ENCODE measurements around the gene EFNA3. TPM values are rescaled to one million over a fixed set of nuclear protein-coding genes. Genes with fewer than 3 reads are reported as not detected.
"Not testable (repeated sequence)": the region's sequence is repeated elsewhere in the genome, so short reads cannot be mapped to it uniquely, and the experiment has no call there.

EFNA3 gene
- total RNA-seq, 1 donor from 2014 or later = 9.8 TPM

DNA sequence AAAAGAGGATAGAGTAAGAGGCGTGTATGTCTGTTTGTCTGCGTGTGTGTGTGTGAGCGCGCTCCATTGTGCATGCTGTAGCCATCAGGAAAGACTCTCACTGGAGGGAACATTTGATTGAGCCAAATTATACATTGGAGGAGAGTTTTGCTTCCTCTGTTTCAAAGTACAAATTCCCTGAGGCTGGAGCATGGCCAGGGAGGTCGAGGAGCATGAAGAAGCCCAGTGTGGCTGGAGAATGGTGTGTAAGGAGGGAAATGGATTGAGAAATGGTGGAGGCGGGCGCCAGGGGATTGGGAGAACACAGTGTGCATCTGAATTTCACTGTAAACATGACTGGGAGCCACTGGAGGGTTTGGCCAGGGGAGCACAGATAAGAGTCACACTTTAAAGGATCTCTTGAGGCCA is 27.0 kb downstream of the EFNA3 start:
- FAIRE-seq = no peak
- DNase-seq (ENCODE audit: low spot score in 2 of 2) = no peak

GRCh38 chr1:155106862-155107261 is 28.2 kb downstream of the EFNA3 start:
- FAIRE-seq (no peak), DNase-seq (ENCODE audit: low spot score in 2 of 2) (no peak)

DNA sequence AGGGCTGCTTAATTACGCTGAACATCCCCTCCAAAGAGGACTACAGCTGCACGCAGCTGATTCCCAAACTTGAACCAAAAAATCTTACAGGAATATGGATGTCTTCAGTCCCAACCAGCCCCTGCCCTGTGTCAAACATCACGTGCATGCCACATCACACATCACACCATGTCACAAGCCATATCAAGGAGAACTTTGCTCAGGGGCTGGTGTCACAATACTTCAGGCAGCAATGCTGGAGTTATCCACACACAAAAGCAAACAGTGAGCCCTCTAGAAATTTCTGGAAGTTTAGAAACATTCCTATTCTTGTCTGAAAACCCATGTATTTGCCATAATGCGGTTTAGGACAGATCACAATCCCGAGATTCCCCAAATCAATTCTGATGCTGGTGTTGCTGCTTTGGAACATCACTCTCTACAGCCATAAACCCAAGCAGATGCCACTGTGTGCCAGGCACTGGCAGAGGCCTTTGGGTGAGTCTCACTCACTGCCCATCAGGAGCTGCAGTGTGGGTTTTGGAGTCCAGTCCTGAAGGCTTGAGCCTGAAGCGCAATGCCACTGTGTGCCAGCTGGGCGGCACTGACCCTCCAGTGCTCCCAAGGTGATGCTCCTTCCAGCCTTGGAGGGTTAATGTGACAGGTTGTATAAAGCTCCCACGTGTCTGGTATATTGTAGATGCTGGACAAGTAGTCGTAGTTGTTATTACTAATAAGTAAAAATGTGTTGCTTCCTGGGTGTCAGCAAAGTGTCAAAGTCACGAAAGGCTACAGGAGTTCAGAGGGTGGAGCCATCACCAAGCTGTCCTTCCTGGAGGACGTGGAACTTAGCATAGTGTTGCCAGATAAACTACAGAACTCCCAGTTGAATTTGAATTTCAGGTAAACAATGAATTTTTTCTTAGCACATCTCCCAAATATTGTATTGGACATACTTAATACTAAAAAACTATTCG is 28.9 kb downstream of the EFNA3 start:
- FAIRE-seq (no peak), DNase-seq (ENCODE audit: low spot score in 2 of 2) (no peak)

- FAIRE-seq (no peak), DNase-seq (ENCODE audit: low spot score in 2 of 2) (no peak)
These were observed 29.7 kb downstream of the EFNA3 start for GRCh38 chr1:155108296-155108695.

DNA sequence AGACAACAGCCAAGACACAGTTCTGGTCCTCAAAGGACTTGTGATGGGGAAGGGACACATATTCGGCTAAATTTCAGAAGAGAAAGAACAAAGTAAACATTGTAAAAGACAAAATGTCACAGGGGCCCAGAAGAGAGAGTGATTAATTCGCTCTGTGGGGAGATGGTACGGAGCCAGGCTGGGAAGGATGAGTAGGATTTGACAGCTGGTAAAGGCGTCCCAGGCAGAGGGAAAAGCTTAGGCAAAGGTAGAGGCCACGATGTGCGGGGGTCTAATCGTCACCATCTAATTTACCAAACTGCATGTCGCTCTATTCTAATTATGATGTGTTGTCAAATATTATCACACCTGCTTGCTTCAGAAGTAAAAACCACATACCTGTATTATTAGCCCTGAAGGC is 31.7 kb downstream of the EFNA3 start:
- DNase-seq (ENCODE audit: low spot score in 2 of 2) = no peak

DNA sequence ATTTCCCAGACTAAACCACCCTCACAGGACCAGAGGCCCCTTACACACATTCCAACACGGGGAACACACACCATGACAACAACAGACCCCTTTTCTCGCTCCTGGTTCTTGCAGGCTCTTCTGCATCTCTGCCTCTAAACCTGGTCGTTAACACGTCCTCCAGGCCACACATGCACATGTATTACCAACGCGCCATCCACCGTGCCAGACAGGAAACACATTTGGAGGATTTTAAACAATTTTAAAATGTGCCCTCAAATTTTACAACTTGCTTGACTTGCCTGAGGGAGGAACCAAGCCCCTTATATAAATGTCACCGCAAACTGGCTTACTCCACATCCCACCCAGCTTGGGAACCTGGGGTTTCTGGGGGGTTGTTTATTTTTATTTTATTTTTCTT is 32.2 kb downstream of the EFNA3 start:
- no peak for FAIRE-seq
- DNase-seq (ENCODE audit: low spot score in 2 of 2) = no peak

More for the DNA sequence above, 31.7 kb downstream of the EFNA3 start:
- FAIRE-seq = no peak

DNA sequence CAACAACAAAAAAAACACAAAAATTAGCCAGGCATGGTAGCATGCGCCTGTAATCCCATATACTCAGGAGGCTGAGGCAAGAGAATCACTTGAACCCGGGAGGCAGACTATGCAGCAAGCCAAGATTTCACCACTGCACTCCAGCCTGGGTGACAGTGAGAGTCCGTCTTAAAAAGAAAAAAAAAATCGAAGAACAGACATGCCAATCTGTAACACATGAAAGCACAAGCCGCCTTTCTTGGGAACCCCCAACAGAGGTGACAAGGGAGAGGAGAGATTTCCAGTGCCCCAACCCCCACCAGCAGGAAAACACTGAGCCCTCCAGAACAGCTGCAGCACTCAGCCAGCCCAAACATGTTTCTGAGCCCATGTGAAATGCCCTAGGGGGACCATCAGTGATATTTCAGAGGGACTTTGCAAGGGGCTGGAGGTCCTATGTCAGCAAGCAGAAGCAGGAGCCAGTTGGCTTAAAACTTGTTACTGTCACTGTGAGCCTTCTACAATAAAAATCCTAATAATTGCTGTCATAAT is 34.9 kb downstream of the EFNA3 start:
- no peak for DNase-seq (ENCODE audit: low spot score in 2 of 2)

GRCh38 chr1:155116113-155116764 is 37.6 kb downstream of the EFNA3 start:
- no peak for FAIRE-seq

More for the DNA sequence above, 34.9 kb downstream of the EFNA3 start:
- no peak for FAIRE-seq

DNA sequence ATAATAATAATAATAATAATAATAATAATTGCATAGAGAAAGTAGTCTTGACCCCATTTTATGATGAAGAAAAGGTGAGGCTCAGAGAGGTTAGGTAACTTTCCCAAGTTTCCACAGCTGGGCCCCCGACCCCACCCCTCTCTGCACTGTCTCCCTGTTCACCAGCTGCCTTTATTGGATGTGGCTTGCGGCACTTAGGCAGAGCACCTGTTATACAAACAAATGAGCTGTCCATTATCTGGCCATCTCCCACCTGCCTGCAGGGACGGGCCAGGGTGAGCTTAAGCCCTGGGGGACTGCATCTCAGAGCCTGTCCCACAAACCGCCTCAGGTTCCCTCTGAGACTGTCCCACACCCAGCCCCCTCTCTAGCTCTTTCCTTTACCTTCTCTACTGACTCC is 39.0 kb downstream of the EFNA3 start:
- FAIRE-seq = no peak

More at GRCh38 chr1:155116113-155116764, 37.6 kb downstream of the EFNA3 start:
- DNase-seq (ENCODE audit: low spot score in 2 of 2) = no peak

DNA sequence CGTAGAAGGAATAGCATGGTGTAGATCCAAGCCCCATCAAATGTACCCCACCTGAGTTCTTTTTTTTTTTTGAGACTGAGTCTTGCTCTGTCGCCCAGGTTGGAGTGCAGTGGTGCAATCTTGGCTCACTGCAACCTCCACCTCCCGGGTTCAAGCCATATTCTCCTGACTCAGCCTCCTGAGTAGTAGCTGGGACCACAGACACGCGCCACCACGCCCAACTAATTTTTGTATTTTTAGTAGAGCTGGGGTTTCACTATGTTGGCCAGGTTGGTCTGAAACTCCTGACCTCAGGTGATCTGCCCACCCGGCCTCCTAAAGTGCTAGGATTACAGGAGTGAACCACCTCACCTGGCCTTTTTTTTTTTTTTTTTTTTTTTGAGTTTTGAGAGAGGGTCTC is 39.5 kb downstream of the EFNA3 start:
- DNase-seq (ENCODE audit: low spot score in 2 of 2); FAIRE-seq: not testable (repeated sequence)

More for the DNA sequence above, 39.0 kb downstream of the EFNA3 start:
- no peak for DNase-seq (ENCODE audit: low spot score in 2 of 2)

DNA sequence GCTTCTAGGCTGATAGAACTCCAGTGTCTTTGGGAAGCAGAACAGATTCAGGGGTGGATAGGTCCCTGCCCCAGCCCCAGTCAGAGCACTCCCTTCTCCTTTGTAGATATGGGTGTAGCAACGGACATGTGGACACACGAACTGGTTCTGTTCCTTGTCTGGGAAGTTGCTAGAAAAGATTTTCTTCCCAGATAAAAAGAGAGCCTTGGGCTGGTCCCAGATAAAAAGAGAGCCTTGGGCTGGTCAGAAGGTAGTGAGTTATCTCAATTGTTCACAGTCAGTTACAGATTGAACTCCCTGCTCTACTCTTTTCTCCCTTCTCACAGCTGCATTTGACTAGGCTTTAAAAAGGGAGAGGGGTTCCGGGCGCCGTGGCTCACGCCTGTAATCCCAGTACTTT is 41.6 kb downstream of the EFNA3 start:
- FAIRE-seq (no peak), DNase-seq (ENCODE audit: low spot score in 2 of 2) (no peak)

DNA sequence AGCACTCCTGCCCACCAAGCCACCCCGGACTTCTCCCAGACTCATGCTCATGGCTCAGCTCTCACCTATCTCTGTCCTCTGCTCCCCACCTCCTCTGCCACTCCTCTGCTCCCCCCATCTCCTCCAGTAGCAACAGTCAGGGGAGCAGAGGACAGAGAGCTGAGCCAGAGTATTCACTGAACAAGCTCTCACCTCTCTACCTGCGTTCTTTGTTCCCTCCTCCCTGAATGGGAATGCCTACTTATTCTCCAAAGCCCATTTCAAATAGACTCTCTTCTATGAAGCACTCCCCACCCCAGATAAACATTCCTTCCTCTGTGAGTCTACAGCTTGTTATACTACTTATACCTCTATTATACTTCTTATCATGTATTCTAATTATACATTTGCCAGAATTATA is 42.6 kb downstream of the EFNA3 start:
- FAIRE-seq = no peak
- DNase-seq (ENCODE audit: low spot score in 2 of 2) = no peak

- no peak for FAIRE-seq
- DNase-seq (ENCODE audit: low spot score in 2 of 2) = no peak
These were observed 43.7 kb downstream of the EFNA3 start for GRCh38 chr1:155122308-155122707.

DNA sequence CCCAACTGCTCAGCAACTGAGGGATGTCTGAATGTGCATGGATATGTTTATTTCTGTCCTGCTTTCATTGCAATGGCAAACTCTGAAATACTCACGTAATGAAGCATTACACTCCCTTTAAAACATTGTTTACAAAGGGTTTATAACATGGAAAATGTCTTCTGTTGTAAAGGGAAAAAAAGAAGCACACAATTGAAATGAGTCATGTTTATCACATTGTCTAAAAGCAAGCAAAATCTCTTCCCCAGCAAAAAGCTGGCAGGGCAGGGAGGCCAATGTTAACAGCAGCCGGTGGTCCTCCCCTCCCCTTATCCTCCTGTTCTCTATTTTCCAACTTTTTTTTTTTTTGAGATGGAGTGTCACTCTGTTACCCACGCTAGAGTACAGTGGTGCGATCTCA is 45.2 kb downstream of the EFNA3 start:
- DNase-seq (ENCODE audit: low spot score in 2 of 2) (no peak), FAIRE-seq (no peak)

DNA sequence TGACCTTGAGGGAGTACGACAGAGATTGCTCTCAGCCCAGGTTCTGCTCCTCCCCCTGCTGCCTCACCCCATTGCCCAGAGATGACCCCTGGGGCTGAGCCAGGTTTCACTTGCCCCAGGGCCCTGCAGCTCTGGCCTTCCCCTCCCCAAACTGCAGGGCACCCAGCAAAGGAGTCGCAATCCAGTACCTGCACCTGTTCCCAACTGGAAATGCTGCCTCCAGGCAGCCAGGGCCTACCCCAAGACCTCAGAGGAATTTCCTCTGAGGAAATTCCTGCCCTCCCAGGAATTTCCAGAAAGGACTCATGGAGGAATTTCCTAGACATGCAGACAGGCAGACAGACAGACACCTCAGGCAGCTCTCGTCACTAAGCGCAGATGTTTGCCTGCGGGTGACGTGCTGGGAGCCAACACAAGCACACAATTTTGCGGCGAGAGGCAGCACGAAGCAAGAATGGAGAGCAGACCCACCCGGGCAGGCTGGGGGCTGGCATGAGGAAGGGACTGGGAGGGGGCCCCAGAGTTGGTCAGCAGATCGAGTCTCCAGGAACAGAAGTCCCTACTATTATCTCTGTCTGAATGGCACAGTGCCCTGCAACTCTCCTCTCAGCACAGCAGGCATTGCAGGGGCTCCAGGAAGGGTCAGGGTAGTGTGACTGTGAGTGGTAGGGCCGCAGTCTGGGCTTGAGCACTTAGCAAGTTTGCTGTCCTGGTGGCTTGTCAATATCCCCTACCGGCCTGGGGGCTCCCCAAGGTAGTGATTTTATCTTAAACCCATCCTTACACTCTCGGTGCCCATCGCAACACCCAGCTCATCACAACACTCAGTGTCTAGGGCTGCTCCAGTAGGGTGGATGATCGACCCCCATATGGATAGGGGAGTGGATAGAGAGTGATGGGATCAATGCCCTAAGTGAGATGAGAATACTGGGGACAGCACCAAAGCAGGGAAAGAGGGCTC is 46.1 kb downstream of the EFNA3 start:
- no peak for FAIRE-seq
- no peak for DNase-seq (ENCODE audit: low spot score in 2 of 2)

GRCh38 chr1:155125511-155125945 is 46.9 kb downstream of the EFNA3 start:
- DNase-seq (ENCODE audit: low spot score in 2 of 2) (no peak), FAIRE-seq (no peak)

GRCh38 chr1:155125946-155126555 is 47.4 kb downstream of the EFNA3 start:
- DNase-seq (ENCODE audit: low spot score in 2 of 2) = peak; percentile 65 to 79
- no peak for FAIRE-seq

- DNase-seq (ENCODE audit: low spot score in 2 of 2) (peak in 1 of 2 donors; percentile 58), FAIRE-seq (no peak)
These were observed 48.0 kb downstream of the EFNA3 start for GRCh38 chr1:155126556-155127104.
